Measurements from ENCODE around the gene ACKR2. TPM values are rescaled to one million over a fixed set of nuclear protein-coding genes. Genes with fewer than 3 reads are reported as not detected.

ACKR2 gene
- polyA plus RNA-seq, 1 donor from 2014 or later: not detected

- no peaks in the 10 kb centered on the region for H4K20me1 ChIP-seq (ENCODE audit: insufficient read depth)
- H3K4me2 ChIP-seq (ENCODE audit: low read length): no peak overlapping the region
- no peaks in the 10 kb centered on the region for H3K9me2 ChIP-seq (ENCODE audit: insufficient read depth, low read length)
- H3K9me3 ChIP-seq (ENCODE audit: low read length): no peaks in the 10 kb centered on the region
- no peaks in the 10 kb centered on the region for H3K27me3 ChIP-seq (ENCODE audit: insufficient read depth, low read depth, low read length)
- H3K4me3 ChIP-seq (ENCODE audit: low read length): no peak overlapping the region
- TF ChIP-seq TAF1 (IDR thresholded peaks at IDR 0.05; ENCODE audit: low read depth): no peak
- TF ChIP-seq EZH2 (IDR thresholded peaks at IDR 0.05; ENCODE audit: borderline replicate concordance, insufficient read depth, low read length, poor library complexity, severe bottlenecking): no peak
- TF ChIP-seq CTCF (IDR thresholded peaks at IDR 0.05; ENCODE audit: poor library complexity, severe bottlenecking): no peak
- TF ChIP-seq SMC3 (conservative IDR thresholded peaks at IDR 0.05; ENCODE audit: poor library complexity): no peak
- no peak for TF ChIP-seq MXI1 (conservative IDR thresholded peaks at IDR 0.05; ENCODE audit: poor library complexity, severe bottlenecking)
- TF ChIP-seq REST (IDR thresholded peaks at IDR 0.05; ENCODE audit: borderline replicate concordance): no peak
- TF ChIP-seq POLR2AphosphoS5 (IDR thresholded peaks at IDR 0.05): no peak
- TF ChIP-seq RAD21 (conservative IDR thresholded peaks at IDR 0.05): no peak
- TF ChIP-seq EP300 (conservative IDR thresholded peaks at IDR 0.05; ENCODE audit: poor library complexity, severe bottlenecking): no peak
- no peaks in the 10 kb centered on the region for H3F3A ChIP-seq (ENCODE audit: insufficient read depth, low read length, poor library complexity, severe bottlenecking)
- H2AFZ ChIP-seq (ENCODE audit: low read depth, low read length): no peak overlapping the region
- peaks cover 14% of the 10 kb centered on the region for H3K79me2 ChIP-seq (replicated peaks; ENCODE audit: insufficient read depth, low read length)
- no peak overlapping the region for H3K9ac ChIP-seq (ENCODE audit: low read length)
- H3K27ac ChIP-seq (ENCODE audit: low read length): no peak overlapping the region
- H3K36me3 ChIP-seq (ENCODE audit: insufficient read depth, low read length): peaks cover 7% of the 10 kb centered on the region
These were observed 22.6 kb upstream of the ACKR2 start for GRCh38 chr3:42786631-42787030.

- peaks cover 32% of the 10 kb centered on the region for H3K79me2 ChIP-seq (replicated peaks; ENCODE audit: insufficient read depth, low read length)
These were observed 18.5 kb upstream of the ACKR2 start for GRCh38 chr3:42790714-42791229.

More at GRCh38 chr3:42790714-42791229, 18.5 kb upstream of the ACKR2 start:
- Histone ChIP-seq H3K9me2 (ENCODE audit: insufficient read depth, low read length) (no peaks in the 10 kb centered on the region), H3K9me3 (ENCODE audit: low read length) (no peaks in the 10 kb centered on the region), H3K4me2 (ENCODE audit: low read length) (no peak overlapping the region), H3K9ac (ENCODE audit: low read length) (no peak overlapping the region), H2AFZ (ENCODE audit: low read depth, low read length) (no peak overlapping the region), H3K36me3 (ENCODE audit: insufficient read depth, low read length) (peaks cover 4% of the 10 kb centered on the region), H3K27ac (ENCODE audit: low read length) (no peak overlapping the region), H4K20me1 (ENCODE audit: insufficient read depth) (no peaks in the 10 kb centered on the region), H3F3A (ENCODE audit: insufficient read depth, low read length, poor library complexity, severe bottlenecking) (no peaks in the 10 kb centered on the region), H3K27me3 (ENCODE audit: insufficient read depth, low read depth, low read length) (no peaks in the 10 kb centered on the region), H3K4me3 (ENCODE audit: low read length) (no peak overlapping the region)
- TF ChIP-seq TAF1 (IDR thresholded peaks at IDR 0.05; ENCODE audit: low read depth) (no peak), EZH2 (IDR thresholded peaks at IDR 0.05; ENCODE audit: borderline replicate concordance, insufficient read depth, low read length, poor library complexity, severe bottlenecking) (no peak), EP300 (conservative IDR thresholded peaks at IDR 0.05; ENCODE audit: poor library complexity, severe bottlenecking) (no peak), REST (IDR thresholded peaks at IDR 0.05; ENCODE audit: borderline replicate concordance) (no peak), RAD21 (conservative IDR thresholded peaks at IDR 0.05) (no peak), MXI1 (conservative IDR thresholded peaks at IDR 0.05; ENCODE audit: poor library complexity, severe bottlenecking) (no peak), CTCF (IDR thresholded peaks at IDR 0.05; ENCODE audit: poor library complexity, severe bottlenecking) (no peak), POLR2AphosphoS5 (IDR thresholded peaks at IDR 0.05) (no peak), SMC3 (conservative IDR thresholded peaks at IDR 0.05; ENCODE audit: poor library complexity) (no peak)

Measured in neural cell (in vitro differentiated cells).